Retinal pigment epithelial cell (primary cell): ENCODE data around the gene CDH5.

Experiments used
- DNase-seq: peaks from one replicate; pipeline ENCODE4 v3.0.0-alpha.2; 2010; ENCODE audit warnings: low read depth
- H3K4me3 ChIP-seq: 2 replicates; pipeline ENCODE4 v1.5.1; 2011; ENCODE audit warnings: mild to moderate bottlenecking, low read length, control low read depth, moderate library complexity
- TF ChIP-seq, protein P1 (sequence below): conservative IDR thresholded peaks from 2 replicates; pipeline ENCODE4 v1.5.1; 2011; ENCODE audit warnings: low read depth, low read length, control low read depth, inconsistent platforms

Gene CDH5

DNA sequence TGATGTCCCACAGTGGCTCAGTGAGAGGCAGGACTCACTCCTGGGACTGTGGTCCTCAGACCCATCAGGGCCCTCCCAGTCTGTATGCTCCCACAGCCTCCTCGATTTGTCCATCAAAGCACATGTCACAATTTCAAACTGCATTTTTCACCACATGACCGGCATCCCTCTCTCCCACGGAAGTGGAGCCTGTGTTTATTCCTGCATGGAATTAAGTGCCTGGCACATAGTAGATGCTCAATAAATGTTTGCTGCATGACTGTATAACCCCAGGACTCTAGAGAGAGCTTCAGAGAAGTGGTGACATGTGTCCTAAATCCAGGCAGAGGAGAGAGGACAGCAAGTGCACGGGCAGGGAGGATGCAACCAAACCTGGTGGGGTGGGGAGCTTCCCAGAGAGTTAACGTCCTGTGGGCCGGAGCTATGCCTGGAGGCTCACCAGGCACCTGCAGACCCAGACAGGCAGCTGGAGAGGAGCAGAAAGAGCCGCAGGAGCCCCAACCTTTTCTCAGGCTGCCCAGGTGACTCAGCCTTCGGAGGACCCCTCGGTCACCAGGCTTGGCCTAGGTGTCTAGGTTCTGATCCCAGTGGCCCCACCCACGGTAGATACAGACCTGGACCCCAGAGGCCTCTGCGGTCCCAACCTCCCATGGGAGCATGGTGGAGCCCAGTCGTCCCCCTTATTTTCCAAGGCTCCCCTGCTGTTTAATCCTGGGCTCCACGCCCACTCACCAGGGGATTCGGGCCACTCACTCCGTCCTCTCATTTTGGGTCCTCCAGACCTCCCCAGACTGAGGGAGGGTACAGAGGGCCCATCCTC lies 5.8 kb downstream of the CDH5 start:
- H3K4me3 ChIP-seq: no peak overlapping the region
- TF ChIP-seq, protein P1, sequence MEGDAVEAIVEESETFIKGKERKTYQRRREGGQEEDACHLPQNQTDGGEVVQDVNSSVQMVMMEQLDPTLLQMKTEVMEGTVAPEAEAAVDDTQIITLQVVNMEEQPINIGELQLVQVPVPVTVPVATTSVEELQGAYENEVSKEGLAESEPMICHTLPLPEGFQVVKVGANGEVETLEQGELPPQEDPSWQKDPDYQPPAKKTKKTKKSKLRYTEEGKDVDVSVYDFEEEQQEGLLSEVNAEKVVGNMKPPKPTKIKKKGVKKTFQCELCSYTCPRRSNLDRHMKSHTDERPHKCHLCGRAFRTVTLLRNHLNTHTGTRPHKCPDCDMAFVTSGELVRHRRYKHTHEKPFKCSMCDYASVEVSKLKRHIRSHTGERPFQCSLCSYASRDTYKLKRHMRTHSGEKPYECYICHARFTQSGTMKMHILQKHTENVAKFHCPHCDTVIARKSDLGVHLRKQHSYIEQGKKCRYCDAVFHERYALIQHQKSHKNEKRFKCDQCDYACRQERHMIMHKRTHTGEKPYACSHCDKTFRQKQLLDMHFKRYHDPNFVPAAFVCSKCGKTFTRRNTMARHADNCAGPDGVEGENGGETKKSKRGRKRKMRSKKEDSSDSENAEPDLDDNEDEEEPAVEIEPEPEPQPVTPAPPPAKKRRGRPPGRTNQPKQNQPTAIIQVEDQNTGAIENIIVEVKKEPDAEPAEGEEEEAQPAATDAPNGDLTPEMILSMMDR: no peak
- DNase-seq: no peak

DNA sequence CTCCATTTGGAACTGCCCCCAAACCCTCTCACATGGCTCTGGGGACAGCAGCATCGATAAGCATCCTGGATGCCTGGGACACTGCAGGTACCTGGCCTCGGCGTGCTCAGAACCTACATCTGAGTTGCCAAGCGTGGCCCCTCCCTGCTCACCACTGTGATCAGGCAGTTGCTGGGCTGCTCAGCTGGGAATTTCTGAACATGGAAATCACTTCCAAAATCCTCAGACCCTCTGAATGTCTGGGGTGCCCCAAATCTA lies 6.3 kb downstream of the CDH5 start:
- no peak for DNase-seq
- TF ChIP-seq, protein P1: no peak
- no peak overlapping the region for H3K4me3 ChIP-seq

DNA sequence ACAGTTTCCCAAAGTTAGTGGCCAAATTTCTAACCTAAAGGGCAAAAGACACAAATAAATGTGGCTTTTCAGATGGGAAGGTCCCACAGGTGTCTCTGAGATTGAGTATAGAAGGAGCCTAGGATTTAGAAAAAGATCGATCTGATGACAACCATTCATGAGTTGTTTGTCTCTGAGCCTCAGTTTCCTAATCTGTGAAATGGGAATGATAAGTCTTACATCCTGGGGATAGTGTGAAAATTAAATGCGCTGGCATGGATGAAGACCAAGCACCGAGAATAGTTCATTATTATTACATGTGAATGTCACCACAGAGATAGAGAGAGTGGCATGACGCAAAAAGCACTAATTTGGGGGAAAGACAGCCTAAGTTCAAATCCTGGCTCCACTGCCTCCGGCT lies 7.2 kb downstream of the CDH5 start:
- DNase-seq: no peak
- TF ChIP-seq, protein P1: no peak
- no peak overlapping the region for H3K4me3 ChIP-seq

DNA sequence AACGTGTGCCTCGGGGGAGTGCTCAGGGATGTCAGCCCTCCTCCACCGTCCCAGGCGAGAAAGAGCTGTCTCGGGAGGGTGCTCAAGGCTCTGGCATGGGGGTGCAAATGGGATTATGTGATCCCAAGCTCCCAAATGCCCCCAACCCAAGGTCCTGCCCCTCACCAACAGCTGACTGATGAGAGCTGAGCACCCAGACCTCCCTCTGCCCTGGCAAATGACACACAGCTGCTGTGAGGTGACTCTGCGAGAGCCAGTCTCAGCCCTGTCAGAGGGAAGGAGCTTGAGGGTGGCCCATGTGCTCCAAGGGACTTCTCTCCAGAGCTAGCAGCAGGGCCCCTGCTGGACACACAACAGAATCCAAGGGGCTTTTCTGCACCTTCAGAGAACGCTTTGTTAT lies 7.7 kb downstream of the CDH5 start:
- TF ChIP-seq, protein P1: no peak
- no peak for DNase-seq

DNA sequence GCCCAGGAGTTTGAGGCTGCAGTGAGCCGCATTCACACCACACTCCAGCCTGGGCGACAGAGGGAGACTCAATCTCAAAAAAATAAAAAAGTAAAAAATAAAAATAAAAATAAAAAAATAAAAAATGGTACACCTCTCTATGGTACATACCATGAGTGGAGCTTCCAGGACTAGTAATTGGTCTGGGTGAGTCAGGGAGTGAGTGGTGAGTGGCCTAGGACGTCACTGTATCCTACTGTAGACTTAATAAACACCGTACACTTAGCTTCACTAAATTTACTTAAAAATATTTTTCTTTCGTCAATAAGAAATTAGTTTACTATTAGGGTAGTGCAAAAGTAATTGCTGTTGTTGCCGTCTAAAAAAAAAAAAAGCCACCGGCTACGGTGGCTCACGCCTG lies 9.0 kb downstream of the CDH5 start:
- DNase-seq: no peak
- no peak overlapping the region for H3K4me3 ChIP-seq
- TF ChIP-seq, protein P1: no peak

More for the DNA sequence above, 7.7 kb downstream of the CDH5 start:
- H3K4me3 ChIP-seq: no peak overlapping the region

DNA sequence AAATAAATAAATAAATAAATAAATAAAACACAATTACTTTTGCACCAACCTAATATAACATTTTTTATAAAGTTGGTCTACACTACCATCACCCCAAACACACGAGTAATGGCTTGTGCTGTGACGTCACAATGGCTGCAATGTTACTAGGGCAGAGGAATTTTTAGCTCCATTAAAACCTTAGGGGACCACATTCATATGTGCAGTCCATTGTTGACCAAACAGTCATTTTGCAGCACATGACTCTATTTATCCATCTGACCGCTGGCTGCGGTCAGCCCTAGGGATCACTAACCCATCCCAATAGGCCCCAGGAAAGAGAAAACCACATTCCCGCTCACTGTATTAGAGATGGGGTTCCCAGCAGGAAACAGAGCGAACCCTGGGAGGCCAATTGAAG lies 9.6 kb downstream of the CDH5 start:
- no peak overlapping the region for H3K4me3 ChIP-seq
- TF ChIP-seq, protein P1: no peak
- DNase-seq: no peak

DNA sequence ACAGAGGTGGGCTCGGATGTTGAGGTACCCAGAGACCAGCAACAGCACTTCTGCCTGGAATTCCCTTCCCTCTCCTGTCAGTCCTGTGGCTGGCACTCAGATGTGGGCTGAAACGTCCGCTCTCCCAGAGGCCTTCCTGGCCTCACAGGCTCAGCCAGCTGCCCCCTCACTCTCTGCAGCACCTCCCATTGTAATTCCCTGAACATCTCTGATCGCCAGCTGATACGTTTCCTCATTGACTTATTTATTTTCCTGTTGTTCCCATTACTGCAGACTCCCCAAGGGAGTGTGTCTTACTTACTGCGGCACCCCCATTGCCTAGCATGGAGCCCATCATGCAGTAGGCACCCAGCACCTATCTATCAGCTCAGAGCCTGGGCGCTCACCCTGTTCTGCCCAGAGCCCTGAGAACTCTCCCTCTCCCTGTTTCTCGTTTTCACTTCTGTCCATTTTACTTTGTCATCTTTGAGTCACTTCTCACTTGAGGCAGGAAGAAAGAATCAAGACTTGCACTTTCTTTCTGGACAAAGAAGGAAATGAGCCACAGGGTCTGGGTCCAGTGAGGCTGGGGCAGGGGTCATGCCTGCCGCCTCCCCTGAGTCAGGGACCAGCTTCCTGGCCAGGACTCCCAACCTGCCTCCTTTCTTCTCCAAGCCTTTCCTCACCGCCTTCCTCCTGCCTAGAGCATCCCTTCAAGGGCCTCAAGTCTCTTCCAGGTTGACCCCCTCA lies 10.2 kb downstream of the CDH5 start:
- no peak for DNase-seq

More for the DNA sequence above, 10.2 kb downstream of the CDH5 start:
- H3K4me3 ChIP-seq: no peak overlapping the region
- TF ChIP-seq, protein P1: no peak
